ENCODE data around the gene PALMD.

Gene PALMD

GRCh38 chr1:99607590-99607989 is 38.3 kb upstream of the PALMD start:
- no peaks in the 10 kb centered on the region for H3K4me1 ChIP-seq (ENCODE audit: control insufficient read depth, insufficient read depth, low read length, poor library complexity, severe bottlenecking)

GRCh38 chr1:99608058-99608457 is 37.9 kb upstream of the PALMD start:
- WGBS, 2 experiments (ENCODE audit: insufficient coverage in 2 of 2), result 100% methylated on average over 2 of the region's 2 CpGs; no CpG with 5 or more reads in 1 of the 2 experiments

More at GRCh38 chr1:99607590-99607989, 38.3 kb upstream of the PALMD start:
- H3K9me3 ChIP-seq (ENCODE audit: control insufficient read depth, low read length), result peaks cover 7% of the 10 kb centered on the region
- 83% methylated on average over 1 of the region's 1 CpG; no CpG with 5 or more reads in 1 of the 2 experiments for WGBS, 2 experiments (ENCODE audit: insufficient coverage in 2 of 2)
- H3K27ac ChIP-seq (ENCODE audit: low read depth, low read length, severe bottlenecking), result no peak overlapping the region
- H3K4me3 ChIP-seq (ENCODE audit: extremely low read depth, insufficient read depth, low read length, poor library complexity, severe bottlenecking), result no peak overlapping the region
- no peaks in the 10 kb centered on the region for H3K36me3 ChIP-seq (ENCODE audit: control insufficient read depth, insufficient read depth, low read length)

GRCh38 chr1:99613716-99614115 is 32.2 kb upstream of the PALMD start:
- Histone ChIP-seq H3K36me3 (ENCODE audit: control insufficient read depth, insufficient read depth, low read length) (no peaks in the 10 kb centered on the region), H3K4me3 (ENCODE audit: extremely low read depth, insufficient read depth, low read length, poor library complexity, severe bottlenecking) (no peak overlapping the region)
- no CpG with 5 or more reads among the region's 2 CpGs for WGBS, 2 experiments (ENCODE audit: insufficient coverage in 2 of 2)

More at GRCh38 chr1:99608058-99608457, 37.9 kb upstream of the PALMD start:
- Histone ChIP-seq H3K4me3 (ENCODE audit: extremely low read depth, insufficient read depth, low read length, poor library complexity, severe bottlenecking) (no peak overlapping the region), H3K4me1 (ENCODE audit: control insufficient read depth, insufficient read depth, low read length, poor library complexity, severe bottlenecking) (no peaks in the 10 kb centered on the region), H3K9me3 (ENCODE audit: control insufficient read depth, low read length) (peaks cover 7% of the 10 kb centered on the region), H3K27ac (ENCODE audit: low read depth, low read length, severe bottlenecking) (no peak overlapping the region), H3K36me3 (ENCODE audit: control insufficient read depth, insufficient read depth, low read length) (no peaks in the 10 kb centered on the region)

GRCh38 chr1:99614728-99615127 is 31.2 kb upstream of the PALMD start:
- H3K27ac ChIP-seq (ENCODE audit: low read depth, low read length, severe bottlenecking), result no peak overlapping the region
- H3K4me1 ChIP-seq (ENCODE audit: control insufficient read depth, insufficient read depth, low read length, poor library complexity, severe bottlenecking), result no peaks in the 10 kb centered on the region
- H3K9me3 ChIP-seq (ENCODE audit: control insufficient read depth, low read length), result no peaks in the 10 kb centered on the region
- no peak overlapping the region for H3K4me3 ChIP-seq (ENCODE audit: extremely low read depth, insufficient read depth, low read length, poor library complexity, severe bottlenecking)
- no peaks in the 10 kb centered on the region for H3K36me3 ChIP-seq (ENCODE audit: control insufficient read depth, insufficient read depth, low read length)

More at GRCh38 chr1:99613716-99614115, 32.2 kb upstream of the PALMD start:
- Histone ChIP-seq H3K27ac (ENCODE audit: low read depth, low read length, severe bottlenecking) (no peak overlapping the region), H3K9me3 (ENCODE audit: control insufficient read depth, low read length) (no peaks in the 10 kb centered on the region), H3K4me1 (ENCODE audit: control insufficient read depth, insufficient read depth, low read length, poor library complexity, severe bottlenecking) (no peaks in the 10 kb centered on the region)

- H3K27ac ChIP-seq (ENCODE audit: low read depth, low read length, severe bottlenecking), result no peak overlapping the region
- WGBS, 2 experiments (ENCODE audit: insufficient coverage in 2 of 2), result 87% methylated on average over 3 of the region's 4 CpGs; no CpG with 5 or more reads in 1 of the 2 experiments
- H3K4me3 ChIP-seq (ENCODE audit: extremely low read depth, insufficient read depth, low read length, poor library complexity, severe bottlenecking), result no peak overlapping the region
- H3K36me3 ChIP-seq (ENCODE audit: control insufficient read depth, insufficient read depth, low read length), result no peaks in the 10 kb centered on the region
- no peaks in the 10 kb centered on the region for H3K9me3 ChIP-seq (ENCODE audit: control insufficient read depth, low read length)
- H3K4me1 ChIP-seq (ENCODE audit: control insufficient read depth, insufficient read depth, low read length, poor library complexity, severe bottlenecking), result peaks cover 4% of the 10 kb centered on the region
These were observed 26.3 kb upstream of the PALMD start for GRCh38 chr1:99619583-99619982.

- H3K4me1 ChIP-seq (ENCODE audit: control insufficient read depth, insufficient read depth, low read length, poor library complexity, severe bottlenecking), result peaks cover 4% of the 10 kb centered on the region
- no peak overlapping the region for H3K27ac ChIP-seq (ENCODE audit: low read depth, low read length, severe bottlenecking)
- WGBS, 2 experiments (ENCODE audit: insufficient coverage in 2 of 2), result 96 to 99% methylated on average over 8 of the region's 8 CpGs
- no peaks in the 10 kb centered on the region for H3K36me3 ChIP-seq (ENCODE audit: control insufficient read depth, insufficient read depth, low read length)
- H3K4me3 ChIP-seq (ENCODE audit: extremely low read depth, insufficient read depth, low read length, poor library complexity, severe bottlenecking), result no peak overlapping the region
- H3K9me3 ChIP-seq (ENCODE audit: control insufficient read depth, low read length), result no peaks in the 10 kb centered on the region
These were observed 24.5 kb upstream of the PALMD start for GRCh38 chr1:99621340-99621901.

DNA sequence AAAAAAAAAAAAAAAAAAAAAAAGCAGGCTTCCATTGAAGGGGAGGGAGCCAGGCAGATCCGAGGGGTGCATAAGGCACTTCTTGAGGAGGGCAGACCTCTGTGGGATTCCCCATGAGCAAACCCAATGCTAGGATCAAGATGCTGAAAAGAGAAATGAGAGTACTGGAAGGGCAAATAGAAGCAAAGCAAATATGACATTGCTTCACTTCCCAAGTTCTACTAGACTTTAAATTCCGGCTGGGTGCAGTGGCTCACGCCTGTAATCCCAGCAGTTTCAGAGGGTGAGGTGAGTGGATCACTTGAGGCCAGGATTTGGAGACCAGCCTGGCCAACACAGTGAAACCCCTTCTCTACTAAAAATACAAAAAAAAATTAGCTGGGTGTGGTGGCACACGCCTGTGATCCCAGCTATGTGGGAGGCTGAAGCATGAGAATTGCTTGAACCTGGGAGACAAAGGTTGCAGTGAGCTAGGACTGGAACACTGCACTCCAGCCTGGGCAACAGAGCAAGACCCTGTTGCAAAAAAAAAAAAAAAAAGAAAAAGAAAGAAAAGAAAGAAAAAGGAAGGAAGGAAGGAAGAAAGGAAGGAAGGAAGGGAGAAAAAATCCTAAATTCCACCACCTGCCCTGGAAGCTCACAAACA is 23.1 kb upstream of the PALMD start:
- H3K4me1 ChIP-seq (ENCODE audit: control insufficient read depth, insufficient read depth, low read length, poor library complexity, severe bottlenecking), result peaks cover 4% of the 10 kb centered on the region
- no peaks in the 10 kb centered on the region for H3K9me3 ChIP-seq (ENCODE audit: control insufficient read depth, low read length)
- 100% methylated on average over 1 to 3 of the region's 4 CpGs for WGBS, 2 experiments (ENCODE audit: insufficient coverage in 2 of 2)
- no peaks in the 10 kb centered on the region for H3K36me3 ChIP-seq (ENCODE audit: control insufficient read depth, insufficient read depth, low read length)
- H3K27ac ChIP-seq (ENCODE audit: low read depth, low read length, severe bottlenecking), result no peak overlapping the region
- no peak overlapping the region for H3K4me3 ChIP-seq (ENCODE audit: extremely low read depth, insufficient read depth, low read length, poor library complexity, severe bottlenecking)

GRCh38 chr1:99623554-99623953 is 22.4 kb upstream of the PALMD start:
- Histone ChIP-seq H3K4me3 (ENCODE audit: extremely low read depth, insufficient read depth, low read length, poor library complexity, severe bottlenecking) (no peak overlapping the region), H3K36me3 (ENCODE audit: control insufficient read depth, insufficient read depth, low read length) (no peaks in the 10 kb centered on the region), H3K9me3 (ENCODE audit: control insufficient read depth, low read length) (no peaks in the 10 kb centered on the region), H3K4me1 (ENCODE audit: control insufficient read depth, insufficient read depth, low read length, poor library complexity, severe bottlenecking) (peaks cover 4% of the 10 kb centered on the region), H3K27ac (ENCODE audit: low read depth, low read length, severe bottlenecking) (no peak overlapping the region)
- no CpG with 5 or more reads among the region's 4 CpGs for WGBS, 2 experiments (ENCODE audit: insufficient coverage in 2 of 2)

GRCh38 chr1:99627615-99628014 is 18.3 kb upstream of the PALMD start:
- no peaks in the 10 kb centered on the region for H3K36me3 ChIP-seq (ENCODE audit: control insufficient read depth, insufficient read depth, low read length)
- no peaks in the 10 kb centered on the region for H3K4me1 ChIP-seq (ENCODE audit: control insufficient read depth, insufficient read depth, low read length, poor library complexity, severe bottlenecking)
- H3K27ac ChIP-seq (ENCODE audit: low read depth, low read length, severe bottlenecking), result no peak overlapping the region
- WGBS, 2 experiments (ENCODE audit: insufficient coverage in 2 of 2), result 95 to 96% methylated on average over 3 to 4 of the region's 5 CpGs
- no peak overlapping the region for H3K4me3 ChIP-seq (ENCODE audit: extremely low read depth, insufficient read depth, low read length, poor library complexity, severe bottlenecking)
- no peaks in the 10 kb centered on the region for H3K9me3 ChIP-seq (ENCODE audit: control insufficient read depth, low read length)

GRCh38 chr1:99629164-99629563 is 16.7 kb upstream of the PALMD start:
- H3K4me1 ChIP-seq (ENCODE audit: control insufficient read depth, insufficient read depth, low read length, poor library complexity, severe bottlenecking), result no peaks in the 10 kb centered on the region
- H3K36me3 ChIP-seq (ENCODE audit: control insufficient read depth, insufficient read depth, low read length), result no peaks in the 10 kb centered on the region
- H3K4me3 ChIP-seq (ENCODE audit: extremely low read depth, insufficient read depth, low read length, poor library complexity, severe bottlenecking), result no peak overlapping the region
- H3K9me3 ChIP-seq (ENCODE audit: control insufficient read depth, low read length), result no peaks in the 10 kb centered on the region
- no CpG with 5 or more reads among the region's 1 CpG for WGBS, 2 experiments (ENCODE audit: insufficient coverage in 2 of 2)
- H3K27ac ChIP-seq (ENCODE audit: low read depth, low read length, severe bottlenecking), result no peak overlapping the region

DNA sequence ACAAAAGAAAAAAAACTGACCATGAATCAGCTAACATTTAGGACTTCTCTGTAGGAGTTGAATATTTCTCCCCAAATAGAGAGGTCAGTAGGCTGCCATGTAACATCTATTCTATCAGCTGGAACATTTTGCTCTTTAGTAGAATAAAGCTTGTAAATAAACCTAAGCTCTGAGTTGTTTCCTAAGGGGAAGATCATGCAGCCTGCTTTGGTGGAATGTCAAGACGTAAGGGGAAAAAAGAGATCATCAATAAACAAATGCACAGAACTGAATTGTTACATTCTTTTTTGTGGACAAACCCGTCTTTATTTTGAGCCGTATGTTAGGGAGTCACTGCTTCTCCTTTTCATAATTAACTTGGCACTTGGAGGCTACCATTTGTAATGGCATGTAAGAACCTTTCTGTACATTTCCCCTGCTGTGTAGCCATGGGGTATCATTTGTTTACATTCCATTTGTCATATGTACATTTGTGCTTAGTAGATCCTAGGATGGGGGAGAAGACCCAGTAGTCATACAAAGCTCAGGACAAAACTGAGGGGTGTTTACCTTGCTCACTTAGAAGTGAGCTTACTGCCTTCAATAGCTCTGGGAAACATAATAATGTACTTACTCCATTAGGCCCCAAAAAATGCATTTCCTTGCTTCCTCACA is 10.8 kb upstream of the PALMD start:
- Histone ChIP-seq H3K36me3 (ENCODE audit: control insufficient read depth, insufficient read depth, low read length) (no peaks in the 10 kb centered on the region), H3K4me1 (ENCODE audit: control insufficient read depth, insufficient read depth, low read length, poor library complexity, severe bottlenecking) (no peaks in the 10 kb centered on the region), H3K27ac (ENCODE audit: low read depth, low read length, severe bottlenecking) (no peak overlapping the region), H3K9me3 (ENCODE audit: control insufficient read depth, low read length) (no peaks in the 10 kb centered on the region), H3K4me3 (ENCODE audit: extremely low read depth, insufficient read depth, low read length, poor library complexity, severe bottlenecking) (no peak overlapping the region)
- 89 to 100% methylated on average over 2 of the region's 3 CpGs for WGBS, 2 experiments (ENCODE audit: insufficient coverage in 2 of 2)
